ENCODE measurements around the gene MEMO1.

The MEMO1 gene

DNA sequence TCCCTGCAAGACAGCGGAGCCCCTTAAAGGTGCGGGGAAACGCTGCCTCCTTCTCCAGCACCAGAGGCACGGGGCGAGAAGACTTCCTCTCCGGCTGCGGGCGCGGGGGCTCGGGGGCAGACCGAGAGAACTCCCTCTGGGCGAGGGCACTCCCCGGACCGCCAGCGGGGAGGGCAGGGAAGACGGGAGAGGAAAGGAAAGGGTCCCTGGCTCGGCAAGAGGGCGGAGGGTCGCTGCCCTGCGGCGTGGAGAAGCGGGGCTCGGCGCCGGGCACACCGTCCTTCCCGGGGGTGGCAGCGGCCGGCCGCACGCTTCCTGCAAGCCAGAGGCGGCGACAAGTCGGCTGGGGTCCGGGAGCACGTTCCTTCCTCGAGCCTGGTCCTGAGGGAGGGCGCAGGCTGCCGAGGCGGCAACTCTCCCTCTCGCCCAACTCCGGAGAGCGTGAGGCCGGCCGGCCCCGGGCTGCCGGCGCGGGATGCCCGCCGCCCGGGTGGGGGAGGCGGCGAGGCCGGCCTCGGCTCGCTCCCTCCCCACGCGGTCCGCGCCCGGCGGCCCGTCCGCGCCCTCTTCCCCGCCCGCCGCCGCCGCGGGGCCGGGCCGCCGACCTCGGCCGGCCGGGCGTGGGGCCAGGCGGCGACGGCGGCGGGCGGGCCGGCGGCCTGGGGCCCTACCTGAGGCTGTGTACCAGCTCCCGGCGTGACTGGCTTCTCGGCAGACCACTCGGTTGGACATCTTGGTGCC is 1.1 kb downstream of the MEMO1 start:
- POLR2A ChIA-PET = interaction anchor here (0.9 to 2.8 kb wide), 4 partner anchors 30 to 156 kb away, joined by 3 to 16 read pairs (median 6); partner anchors contain the start of genes DPY30, SLC30A6 and SPAST
- DNase-seq (ENCODE audit: extremely low spot score) = peak; percentile 38
- CTCF ChIA-PET = no interaction called here
- no peak for TF ChIP-seq ARNT (IDR thresholded peaks at IDR 0.05)
- no peak for TF ChIP-seq ZNF384 (IDR thresholded peaks at IDR 0.05)
- no peak for TF ChIP-seq TARDBP (IDR thresholded peaks at IDR 0.05)
- TF ChIP-seq ELF4 (IDR thresholded peaks at IDR 0.05) = no peak
- no peak for TF ChIP-seq LEF1 (IDR thresholded peaks at IDR 0.05; ENCODE audit: borderline replicate concordance)
- no peak for TF ChIP-seq FOXA1 (IDR thresholded peaks at IDR 0.05)
- no peak for TF ChIP-seq SUZ12 (IDR thresholded peaks at IDR 0.05)
- no peak for TF ChIP-seq HDGF (IDR thresholded peaks at IDR 0.05; ENCODE audit: borderline replicate concordance)
- TF ChIP-seq, protein P1, sequence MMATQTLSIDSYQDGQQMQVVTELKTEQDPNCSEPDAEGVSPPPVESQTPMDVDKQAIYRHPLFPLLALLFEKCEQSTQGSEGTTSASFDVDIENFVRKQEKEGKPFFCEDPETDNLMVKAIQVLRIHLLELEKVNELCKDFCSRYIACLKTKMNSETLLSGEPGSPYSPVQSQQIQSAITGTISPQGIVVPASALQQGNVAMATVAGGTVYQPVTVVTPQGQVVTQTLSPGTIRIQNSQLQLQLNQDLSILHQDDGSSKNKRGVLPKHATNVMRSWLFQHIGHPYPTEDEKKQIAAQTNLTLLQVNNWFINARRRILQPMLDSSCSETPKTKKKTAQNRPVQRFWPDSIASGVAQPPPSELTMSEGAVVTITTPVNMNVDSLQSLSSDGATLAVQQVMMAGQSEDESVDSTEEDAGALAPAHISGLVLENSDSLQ (IDR thresholded peaks at IDR 0.05) = no peak
- TF ChIP-seq SP1 (IDR thresholded peaks at IDR 0.05) = no peak
- TF ChIP-seq L3MBTL2 (conservative IDR thresholded peaks at IDR 0.05) = no peak
- TF ChIP-seq FOXM1 (IDR thresholded peaks at IDR 0.05; ENCODE audit: borderline replicate concordance) = no peak
- no peak for TF ChIP-seq FOXK2 (IDR thresholded peaks at IDR 0.05)
- TF ChIP-seq BHLHE40 (IDR thresholded peaks at IDR 0.05; ENCODE audit: borderline replicate concordance) = no peak
- no peak for TF ChIP-seq NFRKB (IDR thresholded peaks at IDR 0.05)
- TF ChIP-seq CTBP1 (IDR thresholded peaks at IDR 0.05; ENCODE audit: borderline replicate concordance) = no peak

GRCh38 chr2:32008805-32009515 is 1.8 kb downstream of the MEMO1 start:
- CTCF ChIA-PET = no interaction called here
- peak; percentile 10 for DNase-seq (ENCODE audit: extremely low spot score)

DNA sequence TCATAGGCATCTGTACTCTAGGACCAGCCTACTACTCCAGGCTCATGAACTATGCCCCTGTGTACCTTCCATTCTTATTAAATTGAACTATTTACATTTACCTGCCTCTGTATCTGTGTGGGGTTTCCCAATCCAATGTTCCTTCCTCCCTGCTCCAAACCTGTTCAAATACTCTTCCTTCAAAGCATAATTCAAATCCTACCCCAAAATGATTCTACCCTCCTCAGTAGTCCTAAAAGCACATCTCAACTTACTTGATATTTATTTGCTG is 3.8 kb downstream of the MEMO1 start:
- ChIA-PET POLR2A (interaction anchor here (2.8 kb wide), 1 partner anchor 33 kb away, joined by 16 read pairs; the partner anchor contains the start of gene DPY30), CTCF (no interaction called here)
- DNase-seq (ENCODE audit: extremely low spot score) = no peak
- TF ChIP-seq, protein P1 (IDR thresholded peaks at IDR 0.05) = no peak
- no peak for TF ChIP-seq CTBP1 (IDR thresholded peaks at IDR 0.05; ENCODE audit: borderline replicate concordance)
- no peak for TF ChIP-seq SP1 (IDR thresholded peaks at IDR 0.05)
- no peak for TF ChIP-seq FOXK2 (IDR thresholded peaks at IDR 0.05)
- TF ChIP-seq NFRKB (IDR thresholded peaks at IDR 0.05) = no peak
- no peak for TF ChIP-seq ZNF384 (IDR thresholded peaks at IDR 0.05)
- no peak for TF ChIP-seq TARDBP (IDR thresholded peaks at IDR 0.05)
- no peak for TF ChIP-seq FOXA1 (IDR thresholded peaks at IDR 0.05)
- TF ChIP-seq HDGF (IDR thresholded peaks at IDR 0.05; ENCODE audit: borderline replicate concordance) = no peak
- TF ChIP-seq LEF1 (IDR thresholded peaks at IDR 0.05; ENCODE audit: borderline replicate concordance) = no peak
- no peak for TF ChIP-seq L3MBTL2 (conservative IDR thresholded peaks at IDR 0.05)
- TF ChIP-seq SUZ12 (IDR thresholded peaks at IDR 0.05) = no peak
- TF ChIP-seq FOXM1 (IDR thresholded peaks at IDR 0.05; ENCODE audit: borderline replicate concordance) = no peak

More at GRCh38 chr2:32008805-32009515, 1.8 kb downstream of the MEMO1 start:
- no peak for TF ChIP-seq ELF4 (IDR thresholded peaks at IDR 0.05)
- TF ChIP-seq ARNT (IDR thresholded peaks at IDR 0.05) = no peak
- no peak for TF ChIP-seq FOXA1 (IDR thresholded peaks at IDR 0.05)
- TF ChIP-seq, protein P1 (IDR thresholded peaks at IDR 0.05) = peak; percentile 36; the same call in 1 of the 2 replicates
- no peak for TF ChIP-seq TARDBP (IDR thresholded peaks at IDR 0.05)
- POLR2A ChIA-PET = interaction anchor here (0.9 to 2.8 kb wide), 3 partner anchors 31 to 157 kb away, joined by 3 to 16 read pairs (median 9); partner anchors contain the start of genes DPY30, SLC30A6 and SPAST

DNA sequence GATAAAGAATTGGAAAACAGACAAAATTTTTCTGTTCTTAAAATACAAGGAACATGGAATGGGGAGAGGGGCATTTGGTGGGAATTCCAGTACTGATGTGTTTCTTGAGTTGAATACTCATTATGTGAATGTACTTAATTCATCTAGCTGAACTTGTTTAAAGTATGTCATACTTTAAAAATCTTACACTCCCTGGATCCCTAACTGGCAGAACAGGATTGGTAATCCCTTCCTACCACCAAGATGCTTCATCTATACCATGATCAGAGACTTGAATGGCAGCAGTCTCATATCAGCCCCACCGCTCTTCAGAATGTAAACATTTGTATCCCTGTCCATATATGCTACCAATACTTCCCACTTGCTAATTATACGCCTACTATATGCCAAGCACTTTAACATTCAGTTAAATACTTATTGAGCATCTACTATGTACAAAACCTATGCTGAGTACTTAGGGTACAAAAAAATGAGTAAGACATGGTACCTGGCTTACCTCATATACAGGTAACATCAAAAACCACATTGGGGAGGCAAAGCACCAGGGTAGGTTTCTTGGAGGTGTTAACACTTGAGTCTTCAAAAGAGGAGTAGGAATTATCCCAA is 5.3 kb downstream of the MEMO1 start:
- TF ChIP-seq SP1 (IDR thresholded peaks at IDR 0.05) = no peak
- no peak for TF ChIP-seq FOXA1 (IDR thresholded peaks at IDR 0.05)
- no peak for TF ChIP-seq ZNF384 (IDR thresholded peaks at IDR 0.05)
- TF ChIP-seq HDGF (IDR thresholded peaks at IDR 0.05; ENCODE audit: borderline replicate concordance) = no peak
- no peak for TF ChIP-seq BHLHE40 (IDR thresholded peaks at IDR 0.05; ENCODE audit: borderline replicate concordance)
- TF ChIP-seq ARNT (IDR thresholded peaks at IDR 0.05) = no peak
- TF ChIP-seq FOXK2 (IDR thresholded peaks at IDR 0.05) = no peak
- no peak for TF ChIP-seq LEF1 (IDR thresholded peaks at IDR 0.05; ENCODE audit: borderline replicate concordance)
- TF ChIP-seq TARDBP (IDR thresholded peaks at IDR 0.05) = no peak
- no peak for TF ChIP-seq L3MBTL2 (conservative IDR thresholded peaks at IDR 0.05)
- no peak for TF ChIP-seq SUZ12 (IDR thresholded peaks at IDR 0.05)
- no peak for TF ChIP-seq ELF4 (IDR thresholded peaks at IDR 0.05)
- TF ChIP-seq NFRKB (IDR thresholded peaks at IDR 0.05) = no peak
- TF ChIP-seq FOXM1 (IDR thresholded peaks at IDR 0.05; ENCODE audit: borderline replicate concordance) = no peak
- TF ChIP-seq, protein P1 (IDR thresholded peaks at IDR 0.05) = no peak
- no peak for TF ChIP-seq CTBP1 (IDR thresholded peaks at IDR 0.05; ENCODE audit: borderline replicate concordance)
- ChIA-PET CTCF (no interaction called here), POLR2A (no interaction called here)
- no peak for DNase-seq (ENCODE audit: extremely low spot score)

DNA sequence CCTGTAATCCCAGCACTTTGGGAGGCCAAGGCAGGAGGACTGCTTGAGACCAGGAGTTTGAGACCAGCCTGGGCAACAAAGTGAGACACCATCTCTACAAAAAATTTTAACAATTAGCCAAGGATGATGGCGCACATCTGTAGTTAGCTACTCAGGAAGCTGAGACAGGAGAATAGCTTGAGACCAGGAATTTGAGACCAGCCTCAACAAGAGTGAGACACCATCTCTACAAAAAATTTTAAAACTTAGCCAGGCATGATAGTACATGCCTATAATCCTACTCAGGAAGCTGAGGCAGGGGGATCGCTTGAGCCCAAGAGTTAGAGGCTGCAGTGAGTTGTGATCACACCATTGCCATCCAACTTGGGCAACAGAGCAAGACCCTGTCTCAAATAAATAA is 7.0 kb downstream of the MEMO1 start:
- POLR2A ChIA-PET = no interaction called here
- TF ChIP-seq FOXK2 (IDR thresholded peaks at IDR 0.05) (no peak), FOXA1 (IDR thresholded peaks at IDR 0.05) (no peak), ARNT (IDR thresholded peaks at IDR 0.05) (no peak), BHLHE40 (IDR thresholded peaks at IDR 0.05; ENCODE audit: borderline replicate concordance) (no peak), LEF1 (IDR thresholded peaks at IDR 0.05; ENCODE audit: borderline replicate concordance) (no peak)
- DNase-seq (ENCODE audit: extremely low spot score) = no peak
- CTCF ChIA-PET = no interaction called here
